OCI-LY3 (cell line): ENCODE results near the gene FKRP.

ENCODE experiments used
- H2AFZ ChIP-seq: fragments of 200-600, 300-600 bp; shearing (Covaris generic); 2 replicates; pipeline ENCODE4 v1.6.0; 2014; ENCODE audit warnings: antibody characterized with exemption, low read depth, low read length
- H3K27ac ChIP-seq: fragments of 200-600, 300-600 bp; sonication (generic); 2 replicates; pipeline ENCODE4 v1.5.1; 2014; ENCODE audit warnings: mild to moderate bottlenecking, low read length, moderate library complexity, mixed read lengths
- H3K27me3 ChIP-seq: fragments of 200-600, 300-600 bp; sonication (generic); 2 replicates; pipeline ENCODE4 v1.6.1; 2014; ENCODE audit warnings: low read depth, low read length, mixed read lengths
- H3K36me3 ChIP-seq: fragments of 200-600, 300-600 bp; sonication (generic); replicated peaks from 2 replicates; pipeline ENCODE3; 2014; ENCODE audit warnings: low read depth, low read length, mixed read lengths
- H3K4me1 ChIP-seq: fragments of 300-600, 200-600 bp; sonication (generic); 2 replicates; pipeline ENCODE4 v1.6.1; 2014; ENCODE audit warnings: low read length, mixed read lengths
- H3K4me2 ChIP-seq: fragments of 200-600, 300-600 bp; sonication (generic); 2 replicates; pipeline ENCODE4 v1.6.1; 2014; ENCODE audit warnings: low read length, mixed read lengths
- H3K4me3 ChIP-seq: fragments of 300-600, 200-600 bp; sonication (generic); 2 replicates; pipeline ENCODE4 v1.5.1; 2014; ENCODE audit warnings: antibody characterized with exemption, mild to moderate bottlenecking, low read length, moderate library complexity
- H3K79me2 ChIP-seq: fragments of 300-600, 200-600 bp; shearing (Covaris generic); 2 replicates; pipeline ENCODE4 v1.6.1; 2014; ENCODE audit warnings: mild to moderate bottlenecking, low read length, mixed read lengths
- H3K9ac ChIP-seq: fragments of 300-600, 200-600 bp; shearing (Covaris generic); 2 replicates; pipeline ENCODE4 v1.6.0; 2014; ENCODE audit warnings: mild to moderate bottlenecking, low read length, moderate library complexity
- H3K9me3 ChIP-seq: fragments of 200-600, 300-600 bp; shearing (Covaris generic); 2 replicates; pipeline ENCODE4 v1.6.1; 2014; ENCODE audit warnings: low read length, mixed read lengths; ENCODE audit not compliant: insufficient read depth
- H4K20me1 ChIP-seq: fragments of 200-600, 300-600 bp; sonication (generic); 2 replicates; pipeline ENCODE4 v1.6.1; 2016; ENCODE audit warnings: low read length, mixed read lengths; ENCODE audit not compliant: insufficient read depth
- CTCF ChIP-seq: fragments of 200-600, 300-600 bp; sonication (generic); IDR thresholded peaks from 2 replicates; pipeline ENCODE4 v1.5.1; 2014; ENCODE audit warnings: antibody characterized with exemption, low read length, low read depth
- EZH2phosphoT487 ChIP-seq: fragments of 200-600 bp; shearing (Covaris generic); IDR thresholded peaks from 2 replicates; pipeline ENCODE4 v1.6.1; 2018; ENCODE audit warnings: antibody characterized with exemption, mixed run types, low read depth

Gene FKRP

GRCh38 chr19:46755853-46756543, 10.1 kb downstream of the FKRP start:
- H3K27ac ChIP-seq, result no peak overlapping the region
- no peaks in the 10 kb centered on the region for H3K27me3 ChIP-seq
- no peaks in the 10 kb centered on the region for H3K79me2 ChIP-seq
- no peaks in the 10 kb centered on the region for H4K20me1 ChIP-seq
- H3K4me3 ChIP-seq, result no peak overlapping the region
- no peak for TF ChIP-seq CTCF
- H3K4me1 ChIP-seq, result peaks cover 8% of the 10 kb centered on the region
- no peak overlapping the region for H2AFZ ChIP-seq
- H3K9ac ChIP-seq, result no peak overlapping the region
- H3K36me3 ChIP-seq, result peaks cover 6% of the 10 kb centered on the region
- no peaks in the 10 kb centered on the region for H3K9me3 ChIP-seq
- no peak overlapping the region for H3K4me2 ChIP-seq

- Histone ChIP-seq H3K27ac (no peak overlapping the region), H4K20me1 (no peaks in the 10 kb centered on the region), H3K36me3 (peaks cover 6% of the 10 kb centered on the region), H3K4me1 (peaks cover 8% of the 10 kb centered on the region), H3K9me3 (no peaks in the 10 kb centered on the region), H3K4me2 (no peak overlapping the region), H3K27me3 (no peaks in the 10 kb centered on the region), H3K9ac (no peak overlapping the region), H3K4me3 (no peak overlapping the region), H3K79me2 (no peaks in the 10 kb centered on the region), H2AFZ (no peak overlapping the region)
- no peak for TF ChIP-seq CTCF
Observed at GRCh38 chr19:46756544-46756888, 10.7 kb downstream of the FKRP start.

GRCh38 chr19:46759206-46759605, 13.3 kb downstream of the FKRP start:
- no peaks in the 10 kb centered on the region for H3K9me3 ChIP-seq
- H3K36me3 ChIP-seq, result peaks cover 6% of the 10 kb centered on the region
- H4K20me1 ChIP-seq, result no peaks in the 10 kb centered on the region
- H3K79me2 ChIP-seq, result no peaks in the 10 kb centered on the region
- no peak for TF ChIP-seq CTCF
- TF ChIP-seq EZH2phosphoT487, result no peak
- H3K27me3 ChIP-seq, result no peaks in the 10 kb centered on the region
- H3K27ac ChIP-seq, result no peak overlapping the region
- H3K4me3 ChIP-seq, result no peak overlapping the region
- H3K4me2 ChIP-seq, result no peak overlapping the region
- peaks cover 5% of the 10 kb centered on the region for H3K4me1 ChIP-seq
- no peak overlapping the region for H3K9ac ChIP-seq
- no peak overlapping the region for H2AFZ ChIP-seq

- Histone ChIP-seq H4K20me1 (no peaks in the 10 kb centered on the region), H3K27ac (no peak overlapping the region), H3K9ac (no peak overlapping the region), H2AFZ (no peak overlapping the region), H3K4me1 (peaks cover 5% of the 10 kb centered on the region), H3K9me3 (no peaks in the 10 kb centered on the region), H3K79me2 (no peaks in the 10 kb centered on the region), H3K36me3 (peaks cover 6% of the 10 kb centered on the region), H3K4me2 (no peak overlapping the region), H3K27me3 (no peaks in the 10 kb centered on the region), H3K4me3 (no peak overlapping the region)
- TF ChIP-seq CTCF (no peak), EZH2phosphoT487 (no peak)
Observed at GRCh38 chr19:46759817-46760333, 14.0 kb downstream of the FKRP start.
